Right ventricle myocardium superior (tissue), 1 donor: ENCODE measurements around the gene PPP1R1B. TPM values are rescaled to one million over a fixed set of nuclear protein-coding genes. Genes with fewer than 3 reads are reported as not detected.

ENCODE experiments used
- total RNA-seq: library from RNA; stranded (reverse); fragmentation: NEBNext Ultra II Directional; extraction: Animal tissue kit (Norgen Biotek cat#: 25700); gene quantifications from one replicate; pipeline ENCODE4 v1.2.1, GENCODE V29; 2021
- donor health status: DM: no; HTN: yes; CAD: no; lungs with severe emphysema.

PPP1R1B gene
- total RNA-seq, 1 donor from 2014 or later: 0.35 TPM

Other genes starting within 250 kb of the PPP1R1B start
- gene FBXL20, start 225.3 kb upstream of the PPP1R1B start, total RNA-seq: 12.1 TPM
- 21.2 TPM for gene MED1, start 175.7 kb upstream of the PPP1R1B start, total RNA-seq
- 16.7 TPM for gene CDK12, start 165.5 kb upstream of the PPP1R1B start, total RNA-seq
- gene NEUROD2, start 19.0 kb upstream of the PPP1R1B start, total RNA-seq: not detected
- 13.9 TPM for gene STARD3, start 10.2 kb downstream of the PPP1R1B start, total RNA-seq
- 5,900 TPM for gene TCAP, start 38.4 kb downstream of the PPP1R1B start, total RNA-seq
- 7.1 TPM for gene PNMT, start 41.5 kb downstream of the PPP1R1B start, total RNA-seq
- 10.0 TPM for gene PGAP3, start 61.1 kb downstream of the PPP1R1B start, total RNA-seq
- gene ERBB2, start 73.1 kb downstream of the PPP1R1B start, total RNA-seq: 64.2 TPM
- gene MIEN1, start 103.6 kb downstream of the PPP1R1B start, total RNA-seq: 50.4 TPM
- 2.2 TPM for gene GRB7, start 111.0 kb downstream of the PPP1R1B start, total RNA-seq
- 0.22 TPM for gene IKZF3, start 237.4 kb downstream of the PPP1R1B start, total RNA-seq
- not detected for gene ZPBP2, start 241.2 kb downstream of the PPP1R1B start, total RNA-seq